H1 (cell line): ENCODE results near the gene SPAG4. TPM values are rescaled to one million over a fixed set of nuclear protein-coding genes. Genes with fewer than 3 reads are reported as not detected.

Experiments used
- SAP30 ChIP-seq: fragments of 300-600 bp; sonication (generic); IDR thresholded peaks from 2 replicates; pipeline ENCODE4 v1.7.1; 2012; ENCODE audit warnings: low read length, moderate library complexity, mild to moderate bottlenecking, inconsistent platforms; ENCODE audit not compliant: insufficient read depth, insufficient replicate concordance
- polyA plus RNA-seq, 7 experiments: library from polyadenylated mRNA; depleted of rRNA in 3 of 7; stranded (reverse) in 5 of 7; unstranded in 2 of 7; fragments of >200 nt in 5 of 7; fragments of 200-250 nt in 2 of 7; gene quantifications; 1 replicate in 5 of 7; 2 replicates in 1 of 7; 4 replicates in 1 of 7; pipeline versions ENCODE4 v1.2.1 to v1.2.3, GENCODE V29; 2011 to 2013; ENCODE audit warnings: missing spikeins in 2 of 7, mixed read lengths in 2 of 7
- total RNA-seq: library from RNA; stranded (reverse); fragmentation: NEBNext Ultra II Directional; extraction: Animal tissue kit (Norgen Biotek cat#: 25700); gene quantifications from 2 replicates; pipeline ENCODE4 v1.2.1, GENCODE V29; 2021
- TF ChIP-seq, protein P1 (sequence below), 3 experiments: IDR thresholded peaks; 1 replicate in 2 of 3; 2 replicates in 1 of 3; pipeline versions ENCODE4 v1.5.1 to v1.6.1; 2011; ENCODE audit warnings: low read length in 3 of 3, mild to moderate bottlenecking in 3 of 3, inconsistent platforms in 2 of 3, low read depth in 1 of 3, moderate library complexity in 1 of 3; ENCODE audit not compliant: insufficient read depth in 1 of 3; ENCODE audit errors: control extremely low read depth in 1 of 3

Gene SPAG4
- total and polyA plus RNA-seq, 2 of the 8 experiments (the other 6 are each of a cell fraction or from before 2014, with no cell fraction given) = 2.4 to 6.0 TPM

- TF ChIP-seq SAP30 = no peak
- TF ChIP-seq, protein P1, sequence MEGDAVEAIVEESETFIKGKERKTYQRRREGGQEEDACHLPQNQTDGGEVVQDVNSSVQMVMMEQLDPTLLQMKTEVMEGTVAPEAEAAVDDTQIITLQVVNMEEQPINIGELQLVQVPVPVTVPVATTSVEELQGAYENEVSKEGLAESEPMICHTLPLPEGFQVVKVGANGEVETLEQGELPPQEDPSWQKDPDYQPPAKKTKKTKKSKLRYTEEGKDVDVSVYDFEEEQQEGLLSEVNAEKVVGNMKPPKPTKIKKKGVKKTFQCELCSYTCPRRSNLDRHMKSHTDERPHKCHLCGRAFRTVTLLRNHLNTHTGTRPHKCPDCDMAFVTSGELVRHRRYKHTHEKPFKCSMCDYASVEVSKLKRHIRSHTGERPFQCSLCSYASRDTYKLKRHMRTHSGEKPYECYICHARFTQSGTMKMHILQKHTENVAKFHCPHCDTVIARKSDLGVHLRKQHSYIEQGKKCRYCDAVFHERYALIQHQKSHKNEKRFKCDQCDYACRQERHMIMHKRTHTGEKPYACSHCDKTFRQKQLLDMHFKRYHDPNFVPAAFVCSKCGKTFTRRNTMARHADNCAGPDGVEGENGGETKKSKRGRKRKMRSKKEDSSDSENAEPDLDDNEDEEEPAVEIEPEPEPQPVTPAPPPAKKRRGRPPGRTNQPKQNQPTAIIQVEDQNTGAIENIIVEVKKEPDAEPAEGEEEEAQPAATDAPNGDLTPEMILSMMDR (IDR thresholded peaks at IDR 0.05; ENCODE audit: control extremely low read depth in 1 of 3, insufficient read depth in 1 of 3, low read depth in 1 of 3, low read length in 3 of 3) = no peak
Measured at GRCh38 chr20:35653893-35654292, 38.3 kb downstream of the SPAG4 start (continued).
